ENCODE data around the gene ARL14EP. TPM values are rescaled to one million over a fixed set of nuclear protein-coding genes. Genes with fewer than 3 reads are reported as not detected.

The ARL14EP gene
- total RNA-seq, 1 experiment from 2014 or later, result 25.3 TPM

DNA sequence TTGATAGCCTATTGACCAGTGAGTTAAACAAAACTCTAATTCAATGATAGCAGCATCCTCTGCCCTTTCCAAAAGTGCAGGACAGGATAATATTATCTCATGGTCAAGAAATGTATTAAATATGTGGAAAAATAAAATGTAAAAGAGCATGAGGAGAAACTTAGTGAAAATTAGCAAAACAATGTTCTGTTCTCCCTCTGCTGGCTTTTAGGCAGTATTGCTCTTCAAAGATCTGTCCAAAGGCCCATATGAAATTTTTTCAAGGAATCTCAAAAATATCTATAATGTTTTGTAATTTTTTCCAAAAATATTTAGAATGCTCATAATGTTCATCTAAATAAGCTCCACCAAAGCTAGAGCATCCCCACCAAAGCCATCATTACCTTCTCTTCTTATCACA is 8.3 kb upstream of the ARL14EP start:
- H3K9me2 ChIP-seq (ENCODE audit: insufficient read depth), result no peaks in the 10 kb centered on the region
- H3K36me3 ChIP-seq (ENCODE audit: control insufficient read depth in 1 of 2, insufficient read depth in 2 of 2, low read length in 2 of 2), result no peaks in the 10 kb centered on the region
- intact Hi-C loops (cut with micrococcal nuclease), result loop anchor here (5.0 to 10.0 kb wide), 3 partner anchors 190 to 882 kb away; no protein-coding TSS in a partner anchor
- no peak overlapping the region for H2AFZ ChIP-seq (ENCODE audit: low read depth, low read length, poor library complexity, severe bottlenecking)
- peaks cover 25% of the 10 kb centered on the region for H3K27me3 ChIP-seq (ENCODE audit: insufficient read depth, low read length)
- peak; percentile 47; the same call in 1 of the 2 replicates for ATAC-seq
- no peak for DNase-seq (ENCODE audit: low read depth, low spot score)
- H3K27ac ChIP-seq (ENCODE audit: low read depth, low read length), result no peak overlapping the region
- H3K4me2 ChIP-seq (ENCODE audit: low read length), result no peak overlapping the region
- no peaks in the 10 kb centered on the region for H3K4me1 ChIP-seq (ENCODE audit: control insufficient read depth in 1 of 2, insufficient read depth in 2 of 2, low read length in 2 of 2)
- POLR2A ChIA-PET, result interaction anchor here (1.6 kb wide), 1 partner anchor 8 kb away, joined by 5 read pairs; the partner anchor contains the start of gene ARL14EP
- H3K4me3 ChIP-seq (replicated peaks in 1 of 2; ENCODE audit: low read depth in 1 of 2, low read length in 2 of 2), result no peak overlapping the region
- no TSS peak for BruUV-seq (replicated peaks)
- CTCF ChIA-PET, result interaction anchor here (0.9 to 1.9 kb wide), 2 partner anchors 8 to 186 kb away, joined by 3 to 7 read pairs; partner anchors contain the start of gene ARL14EP
- H3K79me2 ChIP-seq (ENCODE audit: insufficient read depth, low read length), result no peaks in the 10 kb centered on the region
- H4K20me1 ChIP-seq (ENCODE audit: insufficient read depth), result no peaks in the 10 kb centered on the region
- TF ChIP-seq SRF (IDR thresholded peaks at IDR 0.05; ENCODE audit: low read depth) (no peak), CBX3 (IDR thresholded peaks at IDR 0.05; ENCODE audit: low read depth) (no peak), RAD21 (IDR thresholded peaks at IDR 0.05; ENCODE audit: low read depth) (peak; percentile 21; the same call in 1 of the 2 replicates), CEBPB (IDR thresholded peaks at IDR 0.05; ENCODE audit: low read depth) (no peak)
- TF ChIP-seq, protein P1, sequence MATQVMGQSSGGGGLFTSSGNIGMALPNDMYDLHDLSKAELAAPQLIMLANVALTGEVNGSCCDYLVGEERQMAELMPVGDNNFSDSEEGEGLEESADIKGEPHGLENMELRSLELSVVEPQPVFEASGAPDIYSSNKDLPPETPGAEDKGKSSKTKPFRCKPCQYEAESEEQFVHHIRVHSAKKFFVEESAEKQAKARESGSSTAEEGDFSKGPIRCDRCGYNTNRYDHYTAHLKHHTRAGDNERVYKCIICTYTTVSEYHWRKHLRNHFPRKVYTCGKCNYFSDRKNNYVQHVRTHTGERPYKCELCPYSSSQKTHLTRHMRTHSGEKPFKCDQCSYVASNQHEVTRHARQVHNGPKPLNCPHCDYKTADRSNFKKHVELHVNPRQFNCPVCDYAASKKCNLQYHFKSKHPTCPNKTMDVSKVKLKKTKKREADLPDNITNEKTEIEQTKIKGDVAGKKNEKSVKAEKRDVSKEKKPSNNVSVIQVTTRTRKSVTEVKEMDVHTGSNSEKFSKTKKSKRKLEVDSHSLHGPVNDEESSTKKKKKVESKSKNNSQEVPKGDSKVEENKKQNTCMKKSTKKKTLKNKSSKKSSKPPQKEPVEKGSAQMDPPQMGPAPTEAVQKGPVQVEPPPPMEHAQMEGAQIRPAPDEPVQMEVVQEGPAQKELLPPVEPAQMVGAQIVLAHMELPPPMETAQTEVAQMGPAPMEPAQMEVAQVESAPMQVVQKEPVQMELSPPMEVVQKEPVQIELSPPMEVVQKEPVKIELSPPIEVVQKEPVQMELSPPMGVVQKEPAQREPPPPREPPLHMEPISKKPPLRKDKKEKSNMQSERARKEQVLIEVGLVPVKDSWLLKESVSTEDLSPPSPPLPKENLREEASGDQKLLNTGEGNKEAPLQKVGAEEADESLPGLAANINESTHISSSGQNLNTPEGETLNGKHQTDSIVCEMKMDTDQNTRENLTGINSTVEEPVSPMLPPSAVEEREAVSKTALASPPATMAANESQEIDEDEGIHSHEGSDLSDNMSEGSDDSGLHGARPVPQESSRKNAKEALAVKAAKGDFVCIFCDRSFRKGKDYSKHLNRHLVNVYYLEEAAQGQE (IDR thresholded peaks at IDR 0.05; ENCODE audit: low read depth), result no peak
- TF ChIP-seq, protein P2, sequence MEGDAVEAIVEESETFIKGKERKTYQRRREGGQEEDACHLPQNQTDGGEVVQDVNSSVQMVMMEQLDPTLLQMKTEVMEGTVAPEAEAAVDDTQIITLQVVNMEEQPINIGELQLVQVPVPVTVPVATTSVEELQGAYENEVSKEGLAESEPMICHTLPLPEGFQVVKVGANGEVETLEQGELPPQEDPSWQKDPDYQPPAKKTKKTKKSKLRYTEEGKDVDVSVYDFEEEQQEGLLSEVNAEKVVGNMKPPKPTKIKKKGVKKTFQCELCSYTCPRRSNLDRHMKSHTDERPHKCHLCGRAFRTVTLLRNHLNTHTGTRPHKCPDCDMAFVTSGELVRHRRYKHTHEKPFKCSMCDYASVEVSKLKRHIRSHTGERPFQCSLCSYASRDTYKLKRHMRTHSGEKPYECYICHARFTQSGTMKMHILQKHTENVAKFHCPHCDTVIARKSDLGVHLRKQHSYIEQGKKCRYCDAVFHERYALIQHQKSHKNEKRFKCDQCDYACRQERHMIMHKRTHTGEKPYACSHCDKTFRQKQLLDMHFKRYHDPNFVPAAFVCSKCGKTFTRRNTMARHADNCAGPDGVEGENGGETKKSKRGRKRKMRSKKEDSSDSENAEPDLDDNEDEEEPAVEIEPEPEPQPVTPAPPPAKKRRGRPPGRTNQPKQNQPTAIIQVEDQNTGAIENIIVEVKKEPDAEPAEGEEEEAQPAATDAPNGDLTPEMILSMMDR (IDR thresholded peaks at IDR 0.05 in 2 of 3, conservative IDR thresholded peaks at IDR 0.05 in 1 of 3; ENCODE audit: borderline replicate concordance in 1 of 3, insufficient read depth in 1 of 3, low read depth in 2 of 3, low read length in 2 of 3), result peak; percentile 25 to 52 (median 50); a peak in 5 of 6 replicates
- RAD21 ChIA-PET (ENCODE audit: low non-redundant PET in 1 of 2, low total read pairs in 2 of 2, uncharacterized antibody in 2 of 2, unreplicated experiment in 2 of 2), result no interaction called here
- no peaks in the 10 kb centered on the region for H3K9me3 ChIP-seq (ENCODE audit: control insufficient read depth in 1 of 2, insufficient read depth in 1 of 2, low read depth in 1 of 2, low read length in 2 of 2)
- no peak overlapping the region for H3K9ac ChIP-seq (ENCODE audit: low read length)
